ENCODE measurements around the gene ZKSCAN5. TPM values are rescaled to one million over a fixed set of nuclear protein-coding genes. Genes with fewer than 3 reads are reported as not detected.
A peak's percentile ranks its signal among the peaks of the same experiment; 100 is the strongest.

Gene ZKSCAN5
- total RNA-seq, 1 donor from 2014 or later = 15.3 TPM

GRCh38 chr7:99469381-99470065, 34.9 kb upstream of the ZKSCAN5 start:
- no peak for DNase-seq (ENCODE audit: low read depth)
- no peak overlapping the region for H3K27ac ChIP-seq (ENCODE audit: low read depth, low read length)
- no peaks in the 10 kb centered on the region for H3K9me3 ChIP-seq (ENCODE audit: insufficient read depth, low read depth, low read length)
- peaks cover 35% of the 10 kb centered on the region for H3K79me2 ChIP-seq (ENCODE audit: insufficient read depth, low read length)
- no peaks in the 10 kb centered on the region for H3K27me3 ChIP-seq (ENCODE audit: insufficient read depth, low read length)
- H3K4me2 ChIP-seq (ENCODE audit: low read length) = peak overlapping the region; percentile 3
- Mint-ChIP-seq H3K27me3 (ENCODE audit: low read depth, unreplicated experiment) (no peaks in the 10 kb centered on the region), H3K4me3 (ENCODE audit: unreplicated experiment) (no peak overlapping the region), H3K36me3 (ENCODE audit: low read depth, unreplicated experiment) (peaks cover 2% of the 10 kb centered on the region), H3K9me3 (ENCODE audit: unreplicated experiment) (no peaks in the 10 kb centered on the region), H3K4me1 (ENCODE audit: low read depth, unreplicated experiment) (peaks cover 7% of the 10 kb centered on the region), H3K27ac (ENCODE audit: unreplicated experiment) (no peak overlapping the region)
- peak overlapping the region; percentile 9 for H2AFZ ChIP-seq (ENCODE audit: low read depth, low read length)
- TF ChIP-seq, protein P1, sequence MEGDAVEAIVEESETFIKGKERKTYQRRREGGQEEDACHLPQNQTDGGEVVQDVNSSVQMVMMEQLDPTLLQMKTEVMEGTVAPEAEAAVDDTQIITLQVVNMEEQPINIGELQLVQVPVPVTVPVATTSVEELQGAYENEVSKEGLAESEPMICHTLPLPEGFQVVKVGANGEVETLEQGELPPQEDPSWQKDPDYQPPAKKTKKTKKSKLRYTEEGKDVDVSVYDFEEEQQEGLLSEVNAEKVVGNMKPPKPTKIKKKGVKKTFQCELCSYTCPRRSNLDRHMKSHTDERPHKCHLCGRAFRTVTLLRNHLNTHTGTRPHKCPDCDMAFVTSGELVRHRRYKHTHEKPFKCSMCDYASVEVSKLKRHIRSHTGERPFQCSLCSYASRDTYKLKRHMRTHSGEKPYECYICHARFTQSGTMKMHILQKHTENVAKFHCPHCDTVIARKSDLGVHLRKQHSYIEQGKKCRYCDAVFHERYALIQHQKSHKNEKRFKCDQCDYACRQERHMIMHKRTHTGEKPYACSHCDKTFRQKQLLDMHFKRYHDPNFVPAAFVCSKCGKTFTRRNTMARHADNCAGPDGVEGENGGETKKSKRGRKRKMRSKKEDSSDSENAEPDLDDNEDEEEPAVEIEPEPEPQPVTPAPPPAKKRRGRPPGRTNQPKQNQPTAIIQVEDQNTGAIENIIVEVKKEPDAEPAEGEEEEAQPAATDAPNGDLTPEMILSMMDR (IDR thresholded peaks at IDR 0.05; ENCODE audit: insufficient read depth, low read depth, low read length) = no peak
- TF ChIP-seq EZH2 (IDR thresholded peaks at IDR 0.05; ENCODE audit: insufficient read depth, low read length) = no peak
- H3K4me3 ChIP-seq (ENCODE audit: insufficient read depth, low read depth, low read length) = no peak overlapping the region
- peaks cover 7% of the 10 kb centered on the region for H3K4me1 ChIP-seq (ENCODE audit: insufficient read depth, low read length)
- H3K36me3 ChIP-seq (ENCODE audit: insufficient read depth, low read length) = no peaks in the 10 kb centered on the region
- no peaks in the 10 kb centered on the region for H4K20me1 ChIP-seq (ENCODE audit: insufficient read depth, low read length)
- no peak overlapping the region for H3K9ac ChIP-seq (ENCODE audit: low read length)
- no peak for FAIRE-seq

GRCh38 chr7:99472561-99473314, 31.7 kb upstream of the ZKSCAN5 start, which contains the start of gene ZNF789:
Gene ZNF789 (plus strand): TSS chr7:99472890. CDS start chr7:99476457, 3,567 bp downstream.
- TF ChIP-seq, protein P1 (IDR thresholded peaks at IDR 0.05; ENCODE audit: insufficient read depth, low read depth, low read length) = no peak
- no peak for TF ChIP-seq EZH2 (IDR thresholded peaks at IDR 0.05; ENCODE audit: insufficient read depth, low read length)
- H3K4me1 ChIP-seq (ENCODE audit: insufficient read depth, low read length) = no peaks in the 10 kb centered on the region
- peak within 1 kb of the TSS; percentile 94 for H2AFZ ChIP-seq (ENCODE audit: low read depth, low read length)
- no peaks in the 10 kb centered on the region for H3K9me3 Mint-ChIP-seq (ENCODE audit: unreplicated experiment)
- FAIRE-seq (no peak), DNase-seq (ENCODE audit: low read depth) (peak; percentile 88)
- peak within 1 kb of the TSS; percentile 88 for H3K27ac ChIP-seq (ENCODE audit: low read depth, low read length)
- peak within 1 kb of the TSS; percentile 97 for H3K27ac Mint-ChIP-seq (ENCODE audit: unreplicated experiment)
- no peaks in the 10 kb centered on the region for H3K27me3 Mint-ChIP-seq (ENCODE audit: low read depth, unreplicated experiment)
- peak within 1 kb of the TSS; percentile 94 for H3K4me2 ChIP-seq (ENCODE audit: low read length)
- peaks cover 49% of the 10 kb centered on the region for H3K79me2 ChIP-seq (ENCODE audit: insufficient read depth, low read length)
- H3K9ac ChIP-seq (ENCODE audit: low read length) = peak within 1 kb of the TSS; percentile 86
- peaks cover 7% of the 10 kb centered on the region for H3K4me1 Mint-ChIP-seq (ENCODE audit: low read depth, unreplicated experiment)
- peak within 1 kb of the TSS; percentile 94 for H3K4me3 Mint-ChIP-seq (ENCODE audit: unreplicated experiment)
- H3K36me3 ChIP-seq (ENCODE audit: insufficient read depth, low read length) = peaks cover 3% of the 10 kb centered on the region
- no peaks in the 10 kb centered on the region for H3K9me3 ChIP-seq (ENCODE audit: insufficient read depth, low read depth, low read length)
- peaks cover 5% of the 10 kb centered on the region for H3K36me3 Mint-ChIP-seq (ENCODE audit: low read depth, unreplicated experiment)
- H3K27me3 ChIP-seq (ENCODE audit: insufficient read depth, low read length) = no peaks in the 10 kb centered on the region
- H3K4me3 ChIP-seq (ENCODE audit: insufficient read depth, low read depth, low read length) = peak within 1 kb of the TSS; percentile 92
- H4K20me1 ChIP-seq (ENCODE audit: insufficient read depth, low read length) = peaks cover 16% of the 10 kb centered on the region

All from astrocyte (in vitro differentiated cells and primary cell).